ENCODE results near the gene OR52E2. TPM values are rescaled to one million over a fixed set of nuclear protein-coding genes. Genes with fewer than 3 reads are reported as not detected.

The OR52E2 gene
- total RNA-seq, 1 experiment from 2014 or later, result not detected

DNA sequence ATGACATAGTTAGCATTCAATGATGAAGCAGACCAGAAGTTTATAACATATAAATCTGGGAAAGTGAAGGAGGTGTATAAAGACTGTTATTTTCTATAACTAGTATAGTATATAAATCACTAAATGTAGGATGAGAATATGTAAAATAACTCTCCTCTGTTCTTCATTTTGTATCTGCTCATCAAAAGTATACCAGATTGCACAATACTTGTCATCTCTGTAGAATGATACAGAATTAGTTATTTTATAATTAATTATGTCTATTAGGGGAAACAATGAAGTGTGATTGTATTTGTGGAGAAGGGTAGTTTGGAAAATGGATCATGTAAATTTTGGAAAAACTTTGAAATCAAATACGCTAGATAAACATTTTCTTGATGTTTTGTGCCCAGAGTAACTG lies 46.4 kb downstream of the OR52E2 start:
- no peak for TF ChIP-seq REST (IDR thresholded peaks at IDR 0.05; ENCODE audit: insufficient read depth in 1 of 2, low read depth in 2 of 2, low read length in 1 of 2)
- TF ChIP-seq, protein P1, sequence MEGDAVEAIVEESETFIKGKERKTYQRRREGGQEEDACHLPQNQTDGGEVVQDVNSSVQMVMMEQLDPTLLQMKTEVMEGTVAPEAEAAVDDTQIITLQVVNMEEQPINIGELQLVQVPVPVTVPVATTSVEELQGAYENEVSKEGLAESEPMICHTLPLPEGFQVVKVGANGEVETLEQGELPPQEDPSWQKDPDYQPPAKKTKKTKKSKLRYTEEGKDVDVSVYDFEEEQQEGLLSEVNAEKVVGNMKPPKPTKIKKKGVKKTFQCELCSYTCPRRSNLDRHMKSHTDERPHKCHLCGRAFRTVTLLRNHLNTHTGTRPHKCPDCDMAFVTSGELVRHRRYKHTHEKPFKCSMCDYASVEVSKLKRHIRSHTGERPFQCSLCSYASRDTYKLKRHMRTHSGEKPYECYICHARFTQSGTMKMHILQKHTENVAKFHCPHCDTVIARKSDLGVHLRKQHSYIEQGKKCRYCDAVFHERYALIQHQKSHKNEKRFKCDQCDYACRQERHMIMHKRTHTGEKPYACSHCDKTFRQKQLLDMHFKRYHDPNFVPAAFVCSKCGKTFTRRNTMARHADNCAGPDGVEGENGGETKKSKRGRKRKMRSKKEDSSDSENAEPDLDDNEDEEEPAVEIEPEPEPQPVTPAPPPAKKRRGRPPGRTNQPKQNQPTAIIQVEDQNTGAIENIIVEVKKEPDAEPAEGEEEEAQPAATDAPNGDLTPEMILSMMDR (IDR thresholded peaks at IDR 0.05), result no peak
- TF ChIP-seq TCF7L2 (IDR thresholded peaks at IDR 0.05; ENCODE audit: low read depth, low read length), result no peak
- TF ChIP-seq SIN3A (IDR thresholded peaks at IDR 0.05; ENCODE audit: borderline replicate concordance, insufficient read depth, low read depth, low read length), result no peak
- TF ChIP-seq POLR2AphosphoS5 (IDR thresholded peaks at IDR 0.05; ENCODE audit: low read depth, low read length), result no peak
- intact Hi-C loops (cut with micrococcal nuclease; ENCODE audit: unreplicated experiment), result no loop called here
- Histone ChIP-seq H3K36me3 (ENCODE audit: control insufficient read depth, insufficient read depth, low read length) (no peaks in the 10 kb centered on the region), H3K4me1 (ENCODE audit: control insufficient read depth, insufficient read depth, low read length) (no peaks in the 10 kb centered on the region), H3K9me3 (ENCODE audit: control insufficient read depth, insufficient read depth, low read depth, low read length) (no peaks in the 10 kb centered on the region), H3K4me3 (ENCODE audit: low read depth in 2 of 2, low read length in 2 of 2) (no peak overlapping the region), H3K27ac (ENCODE audit: low read length) (no peak overlapping the region), H3K27me3 (ENCODE audit: control insufficient read depth, insufficient read depth, low read length) (no peaks in the 10 kb centered on the region)
- no peak for DNase-seq (ENCODE audit: low read depth, low spot score)
- POLR2A ChIA-PET, result no interaction called here
- ATAC-seq, result no peak
- no TSS peak for BruUV-seq (replicated peaks)
- in situ Hi-C loops (cut with HindIII; ENCODE audit: low pct_unique_long_range_greater_than_20kb, low sequenced_read_pairs), result no loop called here
- CTCF ChIA-PET, result no interaction called here

DNA sequence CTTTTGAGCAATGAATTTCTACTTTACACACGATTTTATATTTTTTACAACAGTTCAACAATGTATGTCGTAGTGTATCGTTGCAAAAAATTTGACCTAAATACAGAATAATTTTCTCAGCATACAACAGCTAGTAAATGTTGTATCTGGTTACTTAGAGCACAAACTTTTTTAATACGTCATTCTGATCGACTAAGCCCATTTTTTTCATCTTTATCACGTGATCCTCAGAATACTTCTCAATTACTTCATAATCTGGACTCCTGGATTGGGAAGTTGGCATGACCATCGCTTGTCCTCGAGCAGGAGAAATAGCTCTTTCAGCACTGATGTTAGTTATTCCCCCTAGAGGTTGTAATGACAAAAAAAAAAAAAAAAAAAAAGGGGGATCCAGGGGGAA lies 48.2 kb downstream of the OR52E2 start:
- CTCF ChIA-PET, result interaction anchor here (0.6 kb wide), 1 partner anchor 402 kb away, joined by 5 read pairs; no protein-coding TSS in a partner anchor
- intact Hi-C loops (cut with micrococcal nuclease; ENCODE audit: unreplicated experiment) (no loop called here), in situ Hi-C loops (cut with HindIII; ENCODE audit: low pct_unique_long_range_greater_than_20kb, low sequenced_read_pairs) (no loop called here)
- no peak for DNase-seq (ENCODE audit: low read depth, low spot score)
- H3K36me3 ChIP-seq (ENCODE audit: control insufficient read depth, insufficient read depth, low read length), result no peaks in the 10 kb centered on the region
- POLR2A ChIA-PET, result no interaction called here
- ATAC-seq, result no peak
- H3K4me1 ChIP-seq (ENCODE audit: control insufficient read depth, insufficient read depth, low read length), result no peaks in the 10 kb centered on the region
- H3K9me3 ChIP-seq (ENCODE audit: control insufficient read depth, insufficient read depth, low read depth, low read length), result no peaks in the 10 kb centered on the region
- TF ChIP-seq SIN3A (IDR thresholded peaks at IDR 0.05; ENCODE audit: borderline replicate concordance, insufficient read depth, low read depth, low read length) (no peak), TCF7L2 (IDR thresholded peaks at IDR 0.05; ENCODE audit: low read depth, low read length) (no peak), POLR2AphosphoS5 (IDR thresholded peaks at IDR 0.05; ENCODE audit: low read depth, low read length) (no peak), REST (IDR thresholded peaks at IDR 0.05; ENCODE audit: insufficient read depth in 1 of 2, low read depth in 2 of 2, low read length in 1 of 2) (no peak)
- TF ChIP-seq, protein P1 (IDR thresholded peaks at IDR 0.05), result no peak
- H3K27ac ChIP-seq (ENCODE audit: low read length), result no peak overlapping the region
- no TSS peak for BruUV-seq (replicated peaks)
- H3K27me3 ChIP-seq (ENCODE audit: control insufficient read depth, insufficient read depth, low read length), result no peaks in the 10 kb centered on the region; the same call in 1 of the 2 replicates
- H3K4me3 ChIP-seq (ENCODE audit: low read depth in 2 of 2, low read length in 2 of 2), result no peak overlapping the region

Other genes starting within 250 kb of the OR52E2 start
- gene OR51F2, start 238.3 kb downstream of the OR52E2 start, total RNA-seq (2021; ENCODE audit: unreplicated experiment), result not detected
- gene OR51S1, start 210.4 kb downstream of the OR52E2 start, total RNA-seq (2021; ENCODE audit: unreplicated experiment), result not detected
- not detected for gene OR51T1, start 177.7 kb downstream of the OR52E2 start, total RNA-seq (2021; ENCODE audit: unreplicated experiment)
- gene OR51A7, start 155.8 kb downstream of the OR52E2 start, total RNA-seq (2021; ENCODE audit: unreplicated experiment), result not detected
- not detected for gene OR51G2, start 140.3 kb downstream of the OR52E2 start, total RNA-seq (2021; ENCODE audit: unreplicated experiment)
- gene OR51G1, start 135.3 kb downstream of the OR52E2 start, total RNA-seq (2021; ENCODE audit: unreplicated experiment), result not detected
- gene OR51A4, start 112.0 kb downstream of the OR52E2 start, total RNA-seq (2021; ENCODE audit: unreplicated experiment), result not detected
- gene OR51A2, start 103.9 kb downstream of the OR52E2 start, total RNA-seq (2021; ENCODE audit: unreplicated experiment), result not detected
- not detected for gene OR51L1, start 64.8 kb downstream of the OR52E2 start, total RNA-seq (2021; ENCODE audit: unreplicated experiment)
- gene OR52J3, start 13.1 kb downstream of the OR52E2 start, total RNA-seq (2021; ENCODE audit: unreplicated experiment), result not detected
- gene OR52E1, start 9.9 kb upstream of the OR52E2 start, total RNA-seq (2021; ENCODE audit: unreplicated experiment), result not detected
- gene OR52A5, start 78.7 kb upstream of the OR52E2 start, total RNA-seq (2021; ENCODE audit: unreplicated experiment), result not detected
- gene OR52A1, start 95.1 kb upstream of the OR52E2 start, total RNA-seq (2021; ENCODE audit: unreplicated experiment), result not detected
- not detected for gene OR51V1, start 141.1 kb upstream of the OR52E2 start, total RNA-seq (2021; ENCODE audit: unreplicated experiment)
- gene HBB, start 167.4 kb upstream of the OR52E2 start, total RNA-seq (2021; ENCODE audit: unreplicated experiment), result 0.72 TPM
- gene HBD, start 174.9 kb upstream of the OR52E2 start, total RNA-seq (2021; ENCODE audit: unreplicated experiment), result not detected
- 2.3 TPM for gene HBG1, start 190.2 kb upstream of the OR52E2 start, total RNA-seq (2021; ENCODE audit: unreplicated experiment)
- 6.5 TPM for gene HBG2, start 195.2 kb upstream of the OR52E2 start, total RNA-seq (2021; ENCODE audit: unreplicated experiment)
- 3.2 TPM for gene HBE1, start 210.3 kb upstream of the OR52E2 start, total RNA-seq (2021; ENCODE audit: unreplicated experiment)
- gene OR51B4, start 242.3 kb upstream of the OR52E2 start, total RNA-seq (2021; ENCODE audit: unreplicated experiment), result not detected

Measured in Panc1 (cell line).